Measurements from ENCODE around the gene CPLX1.
"Not testable (repeated sequence)": the region's sequence is repeated elsewhere in the genome, so short reads cannot be mapped to it uniquely, and the experiment has no call there.

The CPLX1 gene

GRCh38 chr4:749698-750666 is 75.9 kb downstream of the CPLX1 start:
- DNase-seq, result no peak

GRCh38 chr4:748461-748860 is 77.5 kb downstream of the CPLX1 start:
- no peak for DNase-seq

GRCh38 chr4:747546-748170 is 78.3 kb downstream of the CPLX1 start:
- DNase-seq, result no peak

GRCh38 chr4:744212-744841 is 81.6 kb downstream of the CPLX1 start:
- DNase-seq, result no peak

GRCh38 chr4:743463-744211 is 82.3 kb downstream of the CPLX1 start:
- DNase-seq, result no peak

- DNase-seq, result no peak
These were observed 83.1 kb downstream of the CPLX1 start for GRCh38 chr4:742742-743311.

GRCh38 chr4:742096-742741 is 83.7 kb downstream of the CPLX1 start:
- no peak for DNase-seq

- no peak for DNase-seq
These were observed 85.2 kb downstream of the CPLX1 start for GRCh38 chr4:740656-741282.

- DNase-seq, result no peak
These were observed 85.9 kb downstream of the CPLX1 start for GRCh38 chr4:740011-740410.

GRCh38 chr4:739569-739968 is 86.4 kb downstream of the CPLX1 start:
- DNase-seq, result no peak

- no peak for DNase-seq
These were observed 87.1 kb downstream of the CPLX1 start for GRCh38 chr4:738781-739280.

- not testable (repeated sequence) for DNase-seq
These were observed 89.4 kb downstream of the CPLX1 start for GRCh38 chr4:736561-736960.

GRCh38 chr4:735583-735982 is 90.3 kb downstream of the CPLX1 start:
- DNase-seq, result no peak
